Central memory CD8-positive, alpha-beta T cell (primary cell): Measurements from ENCODE around the gene TSHZ3.

Source experiments
- ATAC-seq: fragments of 150-1000 bp; cut with Tn5 transposase; replicated peaks from 2 replicates; pipeline ENCODE4 v1.10.0; 2022; ENCODE audit warnings: mild to moderate bottlenecking, moderate FRiP score, moderate number of reproducible peaks; ENCODE audit not compliant: poor library complexity, severe bottlenecking; ENCODE audit errors: extremely low read depth
- DNase-seq, 2 donors: peaks; one replicate each; pipeline ENCODE4 v3.0.0; 2021; ENCODE audit warnings: low spot score in 2 of 2
- H3K27ac Mint-ChIP-seq: one replicate; pipeline ENCODE4 v1.8.0; 2022; ENCODE audit warnings: low read depth, mild to moderate bottlenecking, moderate library complexity, mixed read lengths
- H3K27me3 Mint-ChIP-seq: one replicate; pipeline ENCODE4 v1.8.0; 2022; ENCODE audit warnings: mixed read lengths
- H3K36me3 Mint-ChIP-seq: one replicate; pipeline ENCODE4 v1.8.0; 2022; ENCODE audit warnings: mild to moderate bottlenecking, moderate library complexity, mixed read lengths; ENCODE audit not compliant: insufficient read depth
- H3K4me1 Mint-ChIP-seq: one replicate; pipeline ENCODE4 v1.8.0; 2022; ENCODE audit warnings: mixed read lengths
- H3K4me3 Mint-ChIP-seq: one replicate; pipeline ENCODE4 v1.8.0; 2022; ENCODE audit warnings: mild to moderate bottlenecking, moderate library complexity, mixed read lengths
- H3K9me3 Mint-ChIP-seq: one replicate; pipeline ENCODE4 v1.8.0; 2022; ENCODE audit warnings: mixed read lengths

Gene TSHZ3

DNA sequence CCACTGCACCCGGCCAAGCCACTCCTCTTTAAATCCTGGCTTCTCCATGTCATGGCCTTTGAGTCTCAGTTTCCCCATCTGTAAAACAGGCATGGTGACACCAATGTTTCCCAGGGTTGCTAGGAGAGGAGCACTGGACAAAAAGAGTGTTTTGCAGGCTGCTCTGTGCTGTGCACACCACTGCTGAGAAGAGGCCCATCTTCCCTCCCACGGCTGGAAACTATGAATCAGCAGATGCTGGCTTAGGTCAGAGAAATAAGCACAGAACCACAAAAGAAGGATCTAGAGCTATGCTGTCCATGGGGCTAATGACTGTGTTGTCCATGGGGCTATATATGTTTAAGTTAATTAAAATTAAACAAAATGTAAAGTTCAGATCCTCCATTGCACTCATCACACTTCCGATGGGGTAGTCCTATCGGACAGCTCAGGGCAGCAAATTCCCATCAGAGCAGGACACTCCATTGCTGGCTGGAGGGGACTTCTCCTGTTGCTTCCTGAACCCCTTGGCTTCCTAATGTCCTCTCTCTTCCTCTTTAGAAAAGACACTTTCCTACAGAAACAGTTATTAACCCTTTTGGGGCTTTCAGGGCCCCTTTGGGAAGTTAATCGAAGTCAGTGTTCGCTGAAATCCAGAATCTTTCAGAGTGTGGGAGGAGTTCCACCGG lies 37.1 kb downstream of the TSHZ3 start:
- Mint-ChIP-seq H3K27ac (no peak overlapping the region), H3K4me3 (no peak overlapping the region), H3K4me1 (no peaks in the 10 kb centered on the region), H3K36me3 (no peaks in the 10 kb centered on the region), H3K9me3 (no peaks in the 10 kb centered on the region), H3K27me3 (peaks cover 76% of the 10 kb centered on the region)
- no peak for DNase-seq
- no peak for ATAC-seq

DNA sequence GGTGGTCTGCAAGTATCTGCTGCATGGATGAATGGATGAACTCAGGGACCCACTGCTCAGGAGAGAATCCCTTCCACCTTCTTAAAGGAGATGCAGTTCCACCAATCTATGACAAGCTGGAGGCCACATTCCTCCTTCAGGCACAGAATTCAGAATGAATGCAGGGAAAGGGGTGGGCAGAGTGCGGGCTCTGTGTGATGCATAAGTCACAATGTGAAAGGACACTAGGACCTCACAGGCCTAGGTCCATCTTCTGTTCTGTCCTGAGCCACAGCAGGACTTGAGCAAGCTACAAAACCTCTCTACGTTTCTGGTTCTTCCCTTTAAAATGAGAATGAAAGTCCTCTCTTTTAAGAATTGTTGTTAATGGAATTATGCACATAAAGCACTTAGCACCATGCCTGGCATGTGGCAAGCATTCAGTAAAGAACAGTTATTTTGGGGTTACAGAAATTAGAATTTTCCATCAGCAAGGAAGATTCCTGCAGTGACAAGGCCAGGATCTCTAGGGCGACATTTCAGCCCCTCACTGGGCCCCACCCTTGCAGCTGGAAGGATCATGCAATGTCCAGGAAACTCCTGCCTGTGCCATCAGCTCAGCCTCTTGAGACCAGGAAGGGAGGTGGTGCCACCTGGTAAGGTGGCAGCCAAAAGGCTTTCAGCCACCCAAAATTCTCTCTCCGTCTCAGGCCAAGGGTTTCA lies 38.7 kb downstream of the TSHZ3 start:
- H3K4me3 Mint-ChIP-seq: no peak overlapping the region
- peaks cover 73% of the 10 kb centered on the region for H3K27me3 Mint-ChIP-seq
- no peaks in the 10 kb centered on the region for H3K36me3 Mint-ChIP-seq
- no peaks in the 10 kb centered on the region for H3K4me1 Mint-ChIP-seq
- H3K9me3 Mint-ChIP-seq: no peaks in the 10 kb centered on the region
- no peak overlapping the region for H3K27ac Mint-ChIP-seq
- DNase-seq: no peak
- ATAC-seq: no peak

GRCh38 chr19:31308781-31309180 lies 40.5 kb downstream of the TSHZ3 start:
- H3K36me3 Mint-ChIP-seq: no peaks in the 10 kb centered on the region
- no peak overlapping the region for H3K27ac Mint-ChIP-seq
- ATAC-seq: no peak
- no peak overlapping the region for H3K4me3 Mint-ChIP-seq
- no peaks in the 10 kb centered on the region for H3K4me1 Mint-ChIP-seq
- H3K27me3 Mint-ChIP-seq: peaks cover 55% of the 10 kb centered on the region
- H3K9me3 Mint-ChIP-seq: no peaks in the 10 kb centered on the region
- DNase-seq: no peak

- H3K9me3 Mint-ChIP-seq: no peaks in the 10 kb centered on the region
Observed at GRCh38 chr19:31307071-31307669, 42.1 kb downstream of the TSHZ3 start.

GRCh38 chr19:31306006-31306753 lies 43.1 kb downstream of the TSHZ3 start:
- H3K27ac Mint-ChIP-seq: no peak overlapping the region
- no peaks in the 10 kb centered on the region for H3K36me3 Mint-ChIP-seq
- no peak for ATAC-seq
- no peaks in the 10 kb centered on the region for H3K9me3 Mint-ChIP-seq
- peaks cover 42% of the 10 kb centered on the region for H3K27me3 Mint-ChIP-seq
- H3K4me1 Mint-ChIP-seq: no peaks in the 10 kb centered on the region
- H3K4me3 Mint-ChIP-seq: no peak overlapping the region
- DNase-seq: no peak

More at GRCh38 chr19:31307071-31307669, 42.1 kb downstream of the TSHZ3 start:
- peaks cover 51% of the 10 kb centered on the region for H3K27me3 Mint-ChIP-seq
- H3K27ac Mint-ChIP-seq: no peak overlapping the region
- no peaks in the 10 kb centered on the region for H3K36me3 Mint-ChIP-seq
- H3K4me3 Mint-ChIP-seq: no peak overlapping the region
- H3K4me1 Mint-ChIP-seq: no peaks in the 10 kb centered on the region
- DNase-seq (no peak), ATAC-seq (no peak)

GRCh38 chr19:31304831-31305312 lies 44.4 kb downstream of the TSHZ3 start:
- DNase-seq (no peak), ATAC-seq (no peak)
- H3K27me3 Mint-ChIP-seq: peaks cover 36% of the 10 kb centered on the region
- H3K4me1 Mint-ChIP-seq: no peaks in the 10 kb centered on the region
- H3K9me3 Mint-ChIP-seq: no peaks in the 10 kb centered on the region
- no peak overlapping the region for H3K27ac Mint-ChIP-seq
- no peak overlapping the region for H3K4me3 Mint-ChIP-seq
- no peaks in the 10 kb centered on the region for H3K36me3 Mint-ChIP-seq

- no peak overlapping the region for H3K27ac Mint-ChIP-seq
- H3K4me3 Mint-ChIP-seq: no peak overlapping the region
- no peaks in the 10 kb centered on the region for H3K9me3 Mint-ChIP-seq
- H3K36me3 Mint-ChIP-seq: no peaks in the 10 kb centered on the region
- DNase-seq (no peak), ATAC-seq (no peak)
- no peaks in the 10 kb centered on the region for H3K4me1 Mint-ChIP-seq
- H3K27me3 Mint-ChIP-seq: peaks cover 26% of the 10 kb centered on the region
Observed at GRCh38 chr19:31303262-31303815, 45.9 kb downstream of the TSHZ3 start.

- H3K36me3 Mint-ChIP-seq: no peaks in the 10 kb centered on the region
- no peak for ATAC-seq
Observed at GRCh38 chr19:31301306-31301980, 47.8 kb downstream of the TSHZ3 start.

GRCh38 chr19:31300422-31300821 lies 48.8 kb downstream of the TSHZ3 start:
- no peaks in the 10 kb centered on the region for H3K4me1 Mint-ChIP-seq
- ATAC-seq: no peak
- H3K27me3 Mint-ChIP-seq: peaks cover 12% of the 10 kb centered on the region
- no peaks in the 10 kb centered on the region for H3K9me3 Mint-ChIP-seq
- no peaks in the 10 kb centered on the region for H3K36me3 Mint-ChIP-seq
- no peak overlapping the region for H3K4me3 Mint-ChIP-seq
- DNase-seq: no peak
- no peak overlapping the region for H3K27ac Mint-ChIP-seq

More at GRCh38 chr19:31301306-31301980, 47.8 kb downstream of the TSHZ3 start:
- H3K27ac Mint-ChIP-seq: no peak overlapping the region
- no peak overlapping the region for H3K4me3 Mint-ChIP-seq
- H3K9me3 Mint-ChIP-seq: no peaks in the 10 kb centered on the region
- DNase-seq: no peak
- H3K27me3 Mint-ChIP-seq: peaks cover 18% of the 10 kb centered on the region
- no peaks in the 10 kb centered on the region for H3K4me1 Mint-ChIP-seq

GRCh38 chr19:31299665-31300064 lies 49.6 kb downstream of the TSHZ3 start:
- Mint-ChIP-seq H3K4me1 (no peaks in the 10 kb centered on the region), H3K36me3 (no peaks in the 10 kb centered on the region), H3K9me3 (no peaks in the 10 kb centered on the region), H3K27me3 (peaks cover 12% of the 10 kb centered on the region), H3K27ac (no peak overlapping the region), H3K4me3 (no peak overlapping the region)
- DNase-seq: no peak
- ATAC-seq: no peak

DNA sequence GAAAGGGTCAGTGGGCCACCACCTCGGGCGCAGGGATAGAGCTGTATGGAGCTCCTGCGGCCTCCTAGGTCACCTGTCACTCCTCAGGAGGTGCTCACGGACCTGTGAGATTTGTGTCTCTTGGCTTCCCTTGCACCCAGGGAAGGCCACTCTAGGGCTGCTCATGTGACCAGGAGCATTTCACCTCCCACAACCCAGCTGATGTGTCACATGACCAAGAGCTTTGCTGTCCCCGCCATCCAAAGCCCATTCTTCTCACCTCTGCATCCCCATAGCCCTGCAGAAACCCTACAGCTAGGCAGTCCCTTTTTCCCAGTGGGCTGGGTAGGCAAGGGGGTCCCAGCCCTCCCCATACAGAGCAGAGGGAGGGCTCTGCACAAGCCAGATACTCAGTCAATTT lies 51.2 kb downstream of the TSHZ3 start:
- no peaks in the 10 kb centered on the region for H3K36me3 Mint-ChIP-seq
- H3K27me3 Mint-ChIP-seq: peaks cover 12% of the 10 kb centered on the region
- DNase-seq (no peak), ATAC-seq (no peak)
- H3K27ac Mint-ChIP-seq: no peak overlapping the region
- no peak overlapping the region for H3K4me3 Mint-ChIP-seq
- H3K4me1 Mint-ChIP-seq: no peaks in the 10 kb centered on the region
- H3K9me3 Mint-ChIP-seq: no peaks in the 10 kb centered on the region
